Activated CD8-positive, alpha-beta memory T cell treated with anti-CD3 and anti-CD28 coated beads, Interleukin-2, amount 50 U/mL, for 24 hours (primary cell): Measurements from ENCODE around the gene PLPP6.

Source experiments
- DNase-seq: peaks from one replicate; pipeline ENCODE4 v3.0.0-alpha.2; 2020; ENCODE audit errors: extremely low read depth

The PLPP6 gene

GRCh38 chr9:4700091-4700490 lies 38.0 kb downstream of the PLPP6 start:
- no peak for DNase-seq

GRCh38 chr9:4700932-4701331 lies 38.8 kb downstream of the PLPP6 start:
- no peak for DNase-seq

- DNase-seq = no peak
These were observed 39.4 kb downstream of the PLPP6 start for GRCh38 chr9:4701526-4701925.

GRCh38 chr9:4704129-4704528 lies 42.0 kb downstream of the PLPP6 start:
- DNase-seq = no peak

GRCh38 chr9:4706021-4706420 lies 43.9 kb downstream of the PLPP6 start:
- no peak for DNase-seq

- no peak for DNase-seq
These were observed 45.0 kb downstream of the PLPP6 start for GRCh38 chr9:4706971-4707622.

- DNase-seq = no peak
These were observed 47.3 kb downstream of the PLPP6 start for GRCh38 chr9:4709380-4709779.

GRCh38 chr9:4713849-4714248 lies 51.8 kb downstream of the PLPP6 start:
- no peak for DNase-seq

- no peak for DNase-seq
These were observed 52.3 kb downstream of the PLPP6 start for GRCh38 chr9:4714266-4715016.
